ENCODE data around the gene MYO10. TPM values are rescaled to one million over a fixed set of nuclear protein-coding genes. Genes with fewer than 3 reads are reported as not detected.
A peak's percentile ranks its signal among the peaks of the same experiment; 100 is the strongest.
"Not testable (repeated sequence)": the region's sequence is repeated elsewhere in the genome, so short reads cannot be mapped to it uniquely, and the experiment has no call there.

The MYO10 gene
- total and polyA plus RNA-seq, 2 experiments from 2014 or later: 8.2 to 9.3 TPM

- no peaks in the 10 kb centered on the region for H3K9me3 ChIP-seq (ENCODE audit: low read depth)
- DNase-seq (ENCODE audit: low read depth in 1 of 2, low spot score in 1 of 2): no peak
- no peaks in the 10 kb centered on the region for H3K27me3 ChIP-seq
- no peak overlapping the region for H3K27ac ChIP-seq
- no peaks in the 10 kb centered on the region for H3K4me1 ChIP-seq (ENCODE audit: low read depth)
- TF ChIP-seq, protein P1, sequence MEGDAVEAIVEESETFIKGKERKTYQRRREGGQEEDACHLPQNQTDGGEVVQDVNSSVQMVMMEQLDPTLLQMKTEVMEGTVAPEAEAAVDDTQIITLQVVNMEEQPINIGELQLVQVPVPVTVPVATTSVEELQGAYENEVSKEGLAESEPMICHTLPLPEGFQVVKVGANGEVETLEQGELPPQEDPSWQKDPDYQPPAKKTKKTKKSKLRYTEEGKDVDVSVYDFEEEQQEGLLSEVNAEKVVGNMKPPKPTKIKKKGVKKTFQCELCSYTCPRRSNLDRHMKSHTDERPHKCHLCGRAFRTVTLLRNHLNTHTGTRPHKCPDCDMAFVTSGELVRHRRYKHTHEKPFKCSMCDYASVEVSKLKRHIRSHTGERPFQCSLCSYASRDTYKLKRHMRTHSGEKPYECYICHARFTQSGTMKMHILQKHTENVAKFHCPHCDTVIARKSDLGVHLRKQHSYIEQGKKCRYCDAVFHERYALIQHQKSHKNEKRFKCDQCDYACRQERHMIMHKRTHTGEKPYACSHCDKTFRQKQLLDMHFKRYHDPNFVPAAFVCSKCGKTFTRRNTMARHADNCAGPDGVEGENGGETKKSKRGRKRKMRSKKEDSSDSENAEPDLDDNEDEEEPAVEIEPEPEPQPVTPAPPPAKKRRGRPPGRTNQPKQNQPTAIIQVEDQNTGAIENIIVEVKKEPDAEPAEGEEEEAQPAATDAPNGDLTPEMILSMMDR (IDR thresholded peaks at IDR 0.05; ENCODE audit: low read depth, low read length): no peak
- no peaks in the 10 kb centered on the region for H3K36me3 ChIP-seq
- H3K4me3 ChIP-seq: no peak overlapping the region
Measured at GRCh38 chr5:16723821-16724220, 212.3 kb downstream of the MYO10 start.

DNA sequence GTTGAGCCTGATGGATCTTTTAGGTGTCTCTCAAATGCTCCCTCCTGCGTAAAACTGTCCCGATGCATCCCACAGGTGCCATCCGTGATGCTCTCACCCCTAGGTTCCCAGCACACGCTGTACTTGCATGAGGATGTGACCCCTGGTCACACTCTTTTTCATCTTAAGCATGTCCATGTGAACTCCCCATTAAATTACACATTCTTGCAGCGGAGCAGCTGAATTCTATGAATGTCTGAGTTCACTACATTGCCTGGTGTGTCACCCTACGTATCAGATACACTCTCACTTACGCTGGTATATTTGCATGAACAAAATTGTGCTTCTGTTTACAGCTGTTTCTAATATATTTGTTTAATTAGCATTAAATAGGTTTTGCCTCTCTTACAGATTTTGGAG, 214.0 kb downstream of the MYO10 start:
- no peaks in the 10 kb centered on the region for H3K27me3 ChIP-seq
- no peaks in the 10 kb centered on the region for H3K4me1 ChIP-seq (ENCODE audit: low read depth)
- DNase-seq (ENCODE audit: low read depth in 1 of 2, low spot score in 1 of 2): no peak
- H3K27ac ChIP-seq: no peak overlapping the region
- no peaks in the 10 kb centered on the region for H3K9me3 ChIP-seq (ENCODE audit: low read depth)
- TF ChIP-seq, protein P1 (IDR thresholded peaks at IDR 0.05; ENCODE audit: low read depth, low read length): no peak
- no peaks in the 10 kb centered on the region for H3K36me3 ChIP-seq
- no peak overlapping the region for H3K4me3 ChIP-seq

GRCh38 chr5:16721151-16722096, 214.7 kb downstream of the MYO10 start:
- no peaks in the 10 kb centered on the region for H3K36me3 ChIP-seq
- TF ChIP-seq, protein P1 (IDR thresholded peaks at IDR 0.05; ENCODE audit: low read depth, low read length): no peak
- no peaks in the 10 kb centered on the region for H3K9me3 ChIP-seq (ENCODE audit: low read depth)
- no peak overlapping the region for H3K27ac ChIP-seq
- no peaks in the 10 kb centered on the region for H3K4me1 ChIP-seq (ENCODE audit: low read depth)
- H3K27me3 ChIP-seq: no peaks in the 10 kb centered on the region
- no peak overlapping the region for H3K4me3 ChIP-seq
- peak in 1 of 2 donors; percentile 9 for DNase-seq (ENCODE audit: low read depth in 1 of 2, low spot score in 1 of 2)

GRCh38 chr5:16718036-16718435, 218.1 kb downstream of the MYO10 start:
- not testable (repeated sequence) for H3K4me1 ChIP-seq (ENCODE audit: low read depth); DNase-seq (ENCODE audit: low read depth in 1 of 2, low spot score in 1 of 2); H3K27me3 ChIP-seq; H3K27ac ChIP-seq; H3K36me3 ChIP-seq; H3K4me3 ChIP-seq; H3K9me3 ChIP-seq (ENCODE audit: low read depth)

DNA sequence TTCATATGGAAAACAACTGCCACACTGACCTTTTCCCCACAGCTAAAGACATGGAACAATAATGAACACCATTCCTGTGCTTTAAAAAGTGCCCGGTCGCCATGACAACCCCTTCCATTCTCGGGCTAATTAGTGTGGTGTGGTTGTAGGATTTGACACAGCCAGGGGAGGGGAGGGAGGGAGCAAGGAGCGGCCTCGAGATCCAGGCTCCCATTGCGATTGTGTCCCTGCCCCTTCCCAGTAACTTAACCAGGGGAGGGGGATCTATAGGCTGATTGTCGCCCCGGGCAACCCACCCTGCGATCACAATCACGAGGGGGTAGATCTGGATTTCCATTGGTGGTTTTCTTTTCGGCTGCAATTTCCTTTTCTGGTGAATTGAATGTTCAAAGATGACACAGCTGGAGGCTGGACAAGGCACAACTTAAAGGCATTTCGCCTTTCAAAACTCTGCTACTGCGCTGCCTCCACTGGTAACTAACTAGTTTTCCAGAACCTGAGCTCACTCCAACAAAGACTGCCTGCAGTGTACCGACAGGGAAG, 222.6 kb downstream of the MYO10 start:
- Histone ChIP-seq H3K27me3 (no peaks in the 10 kb centered on the region), H3K4me1 (ENCODE audit: low read depth) (no peaks in the 10 kb centered on the region), H3K9me3 (ENCODE audit: low read depth) (no peaks in the 10 kb centered on the region), H3K4me3 (no peak overlapping the region), H3K36me3 (no peaks in the 10 kb centered on the region), H3K27ac (no peak overlapping the region)
- DNase-seq (ENCODE audit: low read depth in 1 of 2, low spot score in 1 of 2): peak; percentile 43 to 74
- TF ChIP-seq, protein P1 (IDR thresholded peaks at IDR 0.05; ENCODE audit: low read depth, low read length): peak; percentile 6

DNA sequence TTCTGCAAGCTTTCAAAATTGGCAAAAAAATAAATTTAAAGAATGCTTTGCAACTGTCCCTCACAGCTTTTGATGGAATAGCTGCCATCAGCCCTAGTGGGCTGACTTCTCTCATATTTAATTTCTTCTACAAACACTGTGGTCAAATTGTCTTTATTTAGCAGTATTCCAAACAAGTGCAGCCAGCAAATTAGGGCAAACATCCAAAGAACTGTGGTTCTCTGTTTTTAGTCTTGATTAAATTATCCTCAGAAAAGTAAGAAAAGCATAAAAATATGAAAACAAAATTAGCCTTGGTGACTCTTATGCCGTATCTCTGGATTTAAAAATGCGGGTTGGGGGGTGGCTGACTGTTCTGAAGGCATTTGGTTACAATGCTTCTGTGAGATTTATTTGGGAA, 223.5 kb downstream of the MYO10 start:
- no peak for DNase-seq (ENCODE audit: low read depth in 1 of 2, low spot score in 1 of 2)
- H3K36me3 ChIP-seq: no peaks in the 10 kb centered on the region
- H3K27ac ChIP-seq: no peak overlapping the region
- H3K9me3 ChIP-seq (ENCODE audit: low read depth): no peaks in the 10 kb centered on the region
- TF ChIP-seq, protein P1 (IDR thresholded peaks at IDR 0.05; ENCODE audit: low read depth, low read length): no peak
- H3K4me3 ChIP-seq: no peak overlapping the region
- H3K27me3 ChIP-seq: no peaks in the 10 kb centered on the region
- H3K4me1 ChIP-seq (ENCODE audit: low read depth): no peaks in the 10 kb centered on the region

All from cardiac muscle cell (in vitro differentiated cells and primary cell).